Activated CD8-positive, alpha-beta T cell treated with anti-CD3 and anti-CD28 coated beads for 36 hours (primary cell): ENCODE results near the gene ATRAID. TPM values are rescaled to one million over a fixed set of nuclear protein-coding genes. Genes with fewer than 3 reads are reported as not detected.

Experiments
- ATAC-seq: fragments of 200-7000 bp; cut with Tn5 transposase; one replicate; pipeline ENCODE4 v1.10.0; 2021; ENCODE audit warnings: mild to moderate bottlenecking, moderate library complexity
- CTCF ChIA-PET: fragments of 350-600 bp; sonication (Branson Sonifier 250); formaldehyde crosslinking; loops from one replicate; lab custom pipeline; 2021; ENCODE audit warnings: antibody characterized with exemption; lab: Charles Lee
- POLR2A ChIA-PET: fragments of 350-600 bp; sonication (Branson Sonifier 250); formaldehyde crosslinking; loops from one replicate; lab custom pipeline; 2021; ENCODE audit warnings: antibody characterized with exemption; lab: Charles Lee
- DNase-seq: peaks from one replicate; pipeline ENCODE4 v3.0.0-alpha.2; 2020
- H3K27ac Mint-ChIP-seq: one replicate; pipeline ENCODE4 v1.8.0; 2021; ENCODE audit warnings: mild to moderate bottlenecking, mixed read lengths
- H3K27me3 Mint-ChIP-seq: one replicate; pipeline ENCODE4 v1.8.0; 2021; ENCODE audit warnings: mixed read lengths
- H3K36me3 Mint-ChIP-seq: one replicate; pipeline ENCODE4 v1.8.0; 2021; ENCODE audit warnings: low read depth, mixed read lengths
- H3K4me1 Mint-ChIP-seq: one replicate; pipeline ENCODE4 v1.8.0; 2021; ENCODE audit warnings: low read depth, mixed read lengths
- H3K4me3 Mint-ChIP-seq: one replicate; pipeline ENCODE4 v1.8.0; 2021; ENCODE audit warnings: mild to moderate bottlenecking, moderate library complexity, mixed read lengths
- H3K9me3 Mint-ChIP-seq: one replicate; pipeline ENCODE4 v1.8.0; 2021; ENCODE audit warnings: mixed read lengths
- CTCF ChIP-seq: fragments of 200-600 bp; IDR thresholded peaks from one replicate; pipeline ENCODE4 v1.8.0; 2022; ENCODE audit warnings: antibody characterized with exemption, mild to moderate bottlenecking
- intact Hi-C: fragments of 100-400 bp; cut with micrococcal nuclease; formaldehyde crosslinking; loops from one replicate; pipeline ENCODE4 v1.10.0; 2022
- total RNA-seq, 2 experiments: library from RNA; stranded (reverse); gene quantifications; one replicate each; pipeline ENCODE4 v1.2.3, GENCODE V29; 2021

ATRAID gene
- total RNA-seq, 2 experiments from 2014 or later, result 62.6 to 65.2 TPM

DNA sequence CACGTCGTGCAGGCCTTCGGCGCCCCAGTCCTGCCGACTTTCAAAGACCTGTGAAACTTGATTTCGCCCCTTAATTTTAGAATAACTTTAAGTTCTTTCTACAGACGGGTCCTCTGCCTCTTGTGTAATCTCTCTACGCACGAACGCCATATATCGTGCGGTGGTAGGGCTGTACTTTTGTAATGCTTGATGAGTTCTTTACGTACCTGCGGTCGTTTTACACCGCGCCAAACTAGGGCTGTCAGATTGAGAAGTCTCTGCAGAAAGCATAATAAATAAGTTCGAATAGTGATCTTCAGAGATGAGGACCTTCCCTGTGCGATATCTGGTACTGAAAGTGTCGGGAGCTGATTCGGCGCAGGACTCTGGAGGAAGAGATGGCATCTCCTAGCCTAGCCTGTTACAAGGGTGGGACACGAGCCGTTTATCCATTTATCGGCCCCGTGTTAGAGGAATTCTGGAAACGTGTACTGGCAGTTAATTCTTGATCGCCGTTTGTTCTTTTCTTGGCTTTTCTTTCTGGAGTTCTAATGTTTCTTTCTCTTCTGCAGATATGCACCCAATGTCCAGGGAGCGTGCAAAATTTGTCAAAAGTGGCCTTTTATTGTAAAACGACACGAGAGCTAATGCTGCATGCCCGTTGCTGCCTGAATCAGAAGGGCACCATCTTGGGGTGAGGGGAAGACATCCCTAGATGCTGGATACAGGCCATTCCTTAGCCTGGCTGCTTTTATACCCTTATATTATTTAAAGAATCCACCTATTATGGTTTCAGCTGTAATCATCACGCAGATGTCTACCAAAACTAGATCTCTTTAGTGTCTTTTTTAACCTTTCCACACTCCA, 1.0 kb downstream of the ATRAID start:
- ATAC-seq, result peak; percentile 11
- no peak for TF ChIP-seq CTCF
- H3K27ac Mint-ChIP-seq, result peak overlapping the region; percentile 99
- H3K36me3 Mint-ChIP-seq, result peaks cover 43% of the 10 kb centered on the region
- peaks cover 40% of the 10 kb centered on the region for H3K4me1 Mint-ChIP-seq
- ChIA-PET POLR2A (interaction anchor here (0.8 to 1.7 kb wide), 11 partner anchors 10 to 158 kb away, joined by 3 to 5 read pairs (median 3); no protein-coding TSS in a partner anchor), CTCF (interaction anchor here (0.8 to 1.2 kb wide), 4 partner anchors 36 to 116 kb away, joined by 3 to 4 read pairs (median 3); partner anchors contain the start of gene ABHD1)
- peak overlapping the region; percentile 91 for H3K4me3 Mint-ChIP-seq
- intact Hi-C loops, result loop anchor here (10.0 kb wide), 1 partner anchor 118 kb away; no protein-coding TSS in a partner anchor
- no peaks in the 10 kb centered on the region for H3K27me3 Mint-ChIP-seq
- no peaks in the 10 kb centered on the region for H3K9me3 Mint-ChIP-seq
- peak; percentile 66 for DNase-seq

- no peak for TF ChIP-seq CTCF
- POLR2A ChIA-PET, result interaction anchor here (0.8 to 1.2 kb wide), 2 partner anchors 33 to 164 kb away, joined by 3 read pairs; partner anchors contain the start of gene AGBL5
- DNase-seq (no peak), ATAC-seq (no peak)
- no peak overlapping the region for H3K4me3 Mint-ChIP-seq
- peaks cover 49% of the 10 kb centered on the region for H3K36me3 Mint-ChIP-seq
- CTCF ChIA-PET, result interaction anchor here (0.9 to 1.2 kb wide), 2 partner anchors 45 to 88 kb away, joined by 3 to 4 read pairs; no protein-coding TSS in a partner anchor
- intact Hi-C loops, result loop anchor here (10.0 kb wide), 1 partner anchor 120 kb away; no protein-coding TSS in a partner anchor
- H3K4me1 Mint-ChIP-seq, result peaks cover 45% of the 10 kb centered on the region
- H3K27ac Mint-ChIP-seq, result no peak overlapping the region
- H3K27me3 Mint-ChIP-seq, result no peaks in the 10 kb centered on the region
- no peaks in the 10 kb centered on the region for H3K9me3 Mint-ChIP-seq
Observed at GRCh38 chr2:27214941-27215340, 3.1 kb downstream of the ATRAID start.

DNA sequence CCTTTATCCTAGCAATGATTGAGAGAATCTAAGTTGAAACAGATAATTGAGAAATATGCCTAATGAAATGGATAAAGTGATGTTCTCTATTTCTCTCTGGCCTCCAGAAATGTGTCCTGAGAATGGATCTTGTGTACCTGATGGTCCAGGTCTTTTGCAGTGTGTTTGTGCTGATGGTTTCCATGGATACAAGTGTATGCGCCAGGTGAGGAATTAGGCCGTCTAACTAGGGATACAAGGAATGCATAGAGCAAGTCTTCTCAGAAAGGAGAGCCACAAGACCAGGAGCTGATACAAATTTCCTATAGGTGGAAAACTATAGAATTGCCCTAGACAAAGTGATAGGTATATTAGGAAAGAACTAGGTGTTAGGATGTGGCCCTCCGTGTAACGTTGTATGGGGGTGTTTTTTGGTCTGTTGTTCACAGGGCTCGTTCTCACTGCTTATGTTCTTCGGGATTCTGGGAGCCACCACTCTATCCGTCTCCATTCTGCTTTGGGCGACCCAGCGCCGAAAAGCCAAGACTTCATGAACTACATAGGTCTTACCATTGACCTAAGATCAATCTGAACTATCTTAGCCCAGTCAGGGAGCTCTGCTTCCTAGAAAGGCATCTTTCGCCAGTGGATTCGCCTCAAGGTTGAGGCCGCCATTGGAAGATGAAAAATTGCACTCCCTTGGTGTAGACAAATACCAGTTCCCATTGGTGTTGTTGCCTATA, 4.7 kb downstream of the ATRAID start:
- H3K4me3 Mint-ChIP-seq, result peak overlapping the region; percentile 93
- no peaks in the 10 kb centered on the region for H3K27me3 Mint-ChIP-seq
- ChIA-PET POLR2A (interaction anchor here (1.5 to 3.8 kb wide), 4 partner anchors 9 to 135 kb away, joined by 3 to 10 read pairs (median 4); no protein-coding TSS in a partner anchor), CTCF (interaction anchor here (1.1 kb wide), 1 partner anchor 63 kb away, joined by 4 read pairs; no protein-coding TSS in a partner anchor)
- peak overlapping the region; percentile 88 for H3K27ac Mint-ChIP-seq
- peaks cover 59% of the 10 kb centered on the region for H3K36me3 Mint-ChIP-seq
- ATAC-seq (no peak), DNase-seq (no peak)
- TF ChIP-seq CTCF, result no peak
- peaks cover 50% of the 10 kb centered on the region for H3K4me1 Mint-ChIP-seq
- no peaks in the 10 kb centered on the region for H3K9me3 Mint-ChIP-seq
- intact Hi-C loops, result loop anchor here (10.0 kb wide), 1 partner anchor 122 kb away; no protein-coding TSS in a partner anchor

DNA sequence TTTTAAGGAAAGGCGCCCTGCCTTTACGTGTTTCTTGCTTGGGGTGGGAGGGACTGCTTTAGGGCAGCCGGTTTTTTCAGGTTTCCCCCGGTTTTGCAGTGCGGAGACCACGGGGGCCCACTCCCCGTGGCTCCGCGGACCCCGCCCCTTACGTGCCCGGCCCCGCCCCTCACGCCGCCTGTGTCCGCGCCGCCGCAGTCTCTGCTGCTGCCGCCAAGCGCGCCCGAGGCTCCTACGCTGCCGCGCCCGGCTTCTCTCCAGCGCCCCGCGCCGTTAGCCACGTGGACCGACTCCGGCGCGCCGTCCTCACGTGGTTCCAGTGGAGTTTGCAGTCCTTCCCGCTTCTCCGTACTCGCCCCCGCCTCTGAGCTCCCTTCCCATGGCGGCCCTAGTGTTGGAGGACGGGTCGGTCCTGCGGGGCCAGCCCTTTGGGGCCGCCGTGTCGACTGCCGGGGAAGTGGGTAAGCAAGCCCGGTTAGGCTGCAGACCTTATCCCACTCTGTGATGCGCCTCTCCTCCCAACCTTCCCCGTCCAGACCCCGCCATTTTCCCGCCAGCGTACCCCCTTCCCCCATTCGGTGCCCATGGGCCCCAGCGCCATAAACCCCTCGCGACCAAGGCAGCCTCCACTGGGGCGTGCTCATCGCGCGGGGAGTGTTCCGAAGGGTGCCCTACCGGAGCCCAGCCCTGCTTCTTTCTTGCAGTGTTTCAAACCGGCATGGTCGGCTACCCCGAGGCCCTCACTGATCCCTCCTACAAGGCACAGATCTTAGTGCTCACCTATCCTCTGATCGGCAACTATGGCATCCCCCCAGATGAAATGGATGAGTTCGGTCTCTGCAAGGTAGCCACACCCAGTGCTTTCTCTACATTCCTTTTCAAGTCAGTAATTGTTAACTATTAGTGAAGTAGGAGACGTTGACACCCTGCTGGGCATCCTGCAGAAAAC, 5.6 kb downstream of the ATRAID start, which contains the start of gene CAD:
TSS of gene CAD (plus strand) at position 197 of the 949 bp plus-strand sequence. CDS start at position 380, 183 bp downstream.
- intact Hi-C loops, result loop anchor here (10.0 kb wide), 1 partner anchor 123 kb away; no protein-coding TSS in a partner anchor
- H3K27ac Mint-ChIP-seq, result peak within 1 kb of the TSS; percentile 88
- DNase-seq, result peak; percentile 92
- ATAC-seq, result peak; percentile 94
- H3K4me3 Mint-ChIP-seq, result peak within 1 kb of the TSS; percentile 93
- CTCF ChIA-PET, result interaction anchor here (1.1 kb wide), 1 partner anchor 62 kb away, joined by 4 read pairs; no protein-coding TSS in a partner anchor
- H3K27me3 Mint-ChIP-seq, result no peaks in the 10 kb centered on the region
- peaks cover 50% of the 10 kb centered on the region for H3K4me1 Mint-ChIP-seq
- TF ChIP-seq CTCF, result no peak
- POLR2A ChIA-PET, result interaction anchor here (1.5 to 3.8 kb wide), 5 partner anchors 8 to 136 kb away, joined by 3 to 10 read pairs (median 4); no protein-coding TSS in a partner anchor
- H3K9me3 Mint-ChIP-seq, result no peaks in the 10 kb centered on the region
- peaks cover 65% of the 10 kb centered on the region for H3K36me3 Mint-ChIP-seq
